ENCODE results near the gene SPDEF. TPM values are rescaled to one million over a fixed set of nuclear protein-coding genes. Genes with fewer than 3 reads are reported as not detected.

SPDEF gene
- total and polyA plus RNA-seq, 2 experiments from 2014 or later, result 0.69 TPM; not detected in 1

- H3K27me3 Mint-ChIP-seq (ENCODE audit: insufficient read depth, low read depth, poor library complexity), result peaks cover 7% of the 10 kb centered on the region
- Histone ChIP-seq H3F3A (replicated peaks; ENCODE audit: low read depth) (no peaks in the 10 kb centered on the region), H3K4me2 (no peak overlapping the region), H3K36me3 (ENCODE audit: insufficient read depth) (no peaks in the 10 kb centered on the region; the same call in 1 of the 2 replicates), H4K20me1 (replicated peaks; ENCODE audit: insufficient read depth) (no peaks in the 10 kb centered on the region), H3K79me2 (replicated peaks; ENCODE audit: insufficient read depth) (no peaks in the 10 kb centered on the region), H3K27me3 (ENCODE audit: insufficient read depth) (no peaks in the 10 kb centered on the region), H2AFZ (no peak overlapping the region), H3K9me2 (ENCODE audit: insufficient read depth) (no peaks in the 10 kb centered on the region), H3K4me1 (ENCODE audit: insufficient read depth) (no peaks in the 10 kb centered on the region), H3K4me3 (no peak overlapping the region), H3K27ac (ENCODE audit: low read depth) (no peak overlapping the region)
- DNase-seq (ENCODE audit: low spot score) (no peak), ATAC-seq (no peak)
- H3K4me1 Mint-ChIP-seq, result no peaks in the 10 kb centered on the region
- 0 out of 3 replicates have a peak, but pooled peaks cover 9% of the 10 kb centered on the region for H3K36me3 Mint-ChIP-seq (ENCODE audit: low read depth)
- H3K4me3 Mint-ChIP-seq, result no peak overlapping the region; the same call in 2 of the 3 replicates
- TF ChIP-seq ZNF331 (CRISPR knock-in tag; IDR thresholded peaks at IDR 0.05; ENCODE audit: low read depth), result no peak
- H3K27ac Mint-ChIP-seq, result no peak overlapping the region
- peaks cover 27% of the 10 kb centered on the region for H3K9me3 Mint-ChIP-seq
Measured at GRCh38 chr6:34497411-34497810, 58.7 kb downstream of the SPDEF start.

GRCh38 chr6:34496103-34496685 lies 59.9 kb downstream of the SPDEF start:
- H3F3A ChIP-seq (replicated peaks; ENCODE audit: low read depth), result no peaks in the 10 kb centered on the region
- Mint-ChIP-seq H3K9me3 (peaks cover 20% of the 10 kb centered on the region), H3K27me3 (ENCODE audit: insufficient read depth, low read depth, poor library complexity) (peaks cover 8% of the 10 kb centered on the region), H3K4me3 (no peak overlapping the region), H3K36me3 (ENCODE audit: low read depth) (0 out of 3 replicates have a peak, but pooled peaks cover 2% of the 10 kb centered on the region), H3K27ac (no peak overlapping the region), H3K4me1 (peaks cover 2% of the 10 kb centered on the region)
- DNase-seq (ENCODE audit: low spot score) (no peak), ATAC-seq (no peak)
- no peaks in the 10 kb centered on the region for H3K9me2 ChIP-seq (ENCODE audit: insufficient read depth)
- peaks cover 1% of the 10 kb centered on the region; the same call in 1 of the 2 replicates for H3K4me1 ChIP-seq (ENCODE audit: insufficient read depth)
- no peak overlapping the region for H3K4me2 ChIP-seq
- no peaks in the 10 kb centered on the region; the same call in 1 of the 2 replicates for H3K36me3 ChIP-seq (ENCODE audit: insufficient read depth)
- H3K27me3 ChIP-seq (ENCODE audit: insufficient read depth), result no peaks in the 10 kb centered on the region
- H2AFZ ChIP-seq, result no peak overlapping the region
- H3K4me3 ChIP-seq, result no peak overlapping the region
- no peaks in the 10 kb centered on the region for H3K79me2 ChIP-seq (replicated peaks; ENCODE audit: insufficient read depth)
- H3K27ac ChIP-seq (ENCODE audit: low read depth), result no peak overlapping the region
- no peaks in the 10 kb centered on the region for H4K20me1 ChIP-seq (replicated peaks; ENCODE audit: insufficient read depth)
- no peak for TF ChIP-seq NANOG (IDR thresholded peaks at IDR 0.05; ENCODE audit: borderline replicate concordance)
- no peak for TF ChIP-seq EZH2phosphoT487 (IDR thresholded peaks at IDR 0.05; ENCODE audit: unreplicated experiment)
- TF ChIP-seq ETS1 (IDR thresholded peaks at IDR 0.05), result no peak
- no peak for TF ChIP-seq EZH2 (IDR thresholded peaks at IDR 0.05; ENCODE audit: low read depth, unreplicated experiment)
- TF ChIP-seq JUNB (IDR thresholded peaks at IDR 0.05; ENCODE audit: unreplicated experiment), result no peak
- TF ChIP-seq ZNF114 (CRISPR knock-in tag; IDR thresholded peaks at IDR 0.05), result no peak
- no peak for TF ChIP-seq REST (IDR thresholded peaks at IDR 0.05; ENCODE audit: unreplicated experiment)
- TF ChIP-seq POLR2AphosphoS5 (IDR thresholded peaks at IDR 0.05; ENCODE audit: low read depth), result no peak
- no peak for TF ChIP-seq ZNF462 (CRISPR knock-in tag; IDR thresholded peaks at IDR 0.05)
- TF ChIP-seq CREB1 (CRISPR knock-in tag; IDR thresholded peaks at IDR 0.05; ENCODE audit: low read depth), result no peak
- TF ChIP-seq ZNF331 (CRISPR knock-in tag; IDR thresholded peaks at IDR 0.05; ENCODE audit: low read depth), result no peak
